Measurements from ENCODE around the gene SWSAP1. TPM values are rescaled to one million over a fixed set of nuclear protein-coding genes. Genes with fewer than 3 reads are reported as not detected.
A peak's percentile ranks its signal among the peaks of the same experiment; 100 is the strongest.

Gene SWSAP1
- total RNA-seq, 1 donor = 0.72 TPM

DNA sequence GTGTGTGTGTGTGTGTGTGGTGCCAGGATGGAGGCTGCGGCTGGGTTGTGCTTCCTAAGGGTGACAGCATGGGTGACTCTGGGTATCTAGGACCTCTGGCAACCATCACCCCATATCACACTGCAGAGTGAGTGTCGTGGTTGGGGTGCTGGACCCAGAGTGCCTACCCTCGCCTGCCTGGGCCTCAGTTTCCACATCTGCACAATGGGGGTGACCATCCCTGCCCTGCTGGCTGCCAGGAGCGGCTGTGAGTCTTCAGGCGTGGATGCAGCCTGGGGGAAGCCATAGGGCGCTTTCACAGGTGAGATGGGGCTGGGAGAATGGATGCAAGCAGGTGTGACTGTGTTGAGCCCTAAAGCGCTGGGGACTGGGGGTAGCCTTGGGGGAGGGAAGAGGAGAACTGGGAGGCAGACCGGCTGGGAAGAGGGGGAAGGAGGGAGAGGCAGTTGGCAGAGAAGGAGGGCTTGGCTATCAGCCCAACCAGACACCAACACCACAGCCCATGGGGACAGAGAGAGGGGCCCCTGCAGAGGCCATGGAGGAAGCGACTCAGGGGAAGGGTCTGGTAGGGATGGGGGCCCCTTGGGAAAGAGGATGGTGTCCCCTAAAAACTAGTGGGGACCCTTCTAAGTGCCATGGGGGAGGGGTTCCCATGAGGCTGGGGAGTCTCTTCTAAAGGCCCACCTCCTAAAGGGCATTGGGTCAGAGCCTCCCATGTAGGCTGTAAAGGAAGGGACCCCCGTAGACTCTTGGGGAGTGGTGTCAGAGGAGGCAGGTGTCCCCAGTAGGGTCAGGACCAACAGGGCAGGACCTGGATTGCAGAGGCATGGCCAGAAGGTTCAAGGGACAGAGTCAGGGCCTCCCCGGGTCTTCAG is 17.6 kb upstream of the SWSAP1 start:
- H3K79me2 ChIP-seq (ENCODE audit: insufficient read depth, low read length) = peaks cover 11% of the 10 kb centered on the region
- TF ChIP-seq, protein P1, sequence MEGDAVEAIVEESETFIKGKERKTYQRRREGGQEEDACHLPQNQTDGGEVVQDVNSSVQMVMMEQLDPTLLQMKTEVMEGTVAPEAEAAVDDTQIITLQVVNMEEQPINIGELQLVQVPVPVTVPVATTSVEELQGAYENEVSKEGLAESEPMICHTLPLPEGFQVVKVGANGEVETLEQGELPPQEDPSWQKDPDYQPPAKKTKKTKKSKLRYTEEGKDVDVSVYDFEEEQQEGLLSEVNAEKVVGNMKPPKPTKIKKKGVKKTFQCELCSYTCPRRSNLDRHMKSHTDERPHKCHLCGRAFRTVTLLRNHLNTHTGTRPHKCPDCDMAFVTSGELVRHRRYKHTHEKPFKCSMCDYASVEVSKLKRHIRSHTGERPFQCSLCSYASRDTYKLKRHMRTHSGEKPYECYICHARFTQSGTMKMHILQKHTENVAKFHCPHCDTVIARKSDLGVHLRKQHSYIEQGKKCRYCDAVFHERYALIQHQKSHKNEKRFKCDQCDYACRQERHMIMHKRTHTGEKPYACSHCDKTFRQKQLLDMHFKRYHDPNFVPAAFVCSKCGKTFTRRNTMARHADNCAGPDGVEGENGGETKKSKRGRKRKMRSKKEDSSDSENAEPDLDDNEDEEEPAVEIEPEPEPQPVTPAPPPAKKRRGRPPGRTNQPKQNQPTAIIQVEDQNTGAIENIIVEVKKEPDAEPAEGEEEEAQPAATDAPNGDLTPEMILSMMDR (IDR thresholded peaks at IDR 0.05; ENCODE audit: extremely low read depth, low read depth, low read length) = no peak
- H3K4me3 ChIP-seq (ENCODE audit: insufficient read depth, low read length) = peak overlapping the region; percentile 74
- H2AFZ ChIP-seq (ENCODE audit: low read length) = no peak overlapping the region
- H3K9me3 ChIP-seq (ENCODE audit: low read depth, low read length) = no peaks in the 10 kb centered on the region
- H4K20me1 ChIP-seq (ENCODE audit: insufficient read depth, low read length) = peaks cover 27% of the 10 kb centered on the region
- H3K36me3 ChIP-seq (ENCODE audit: insufficient read depth, low read length) = peaks cover 27% of the 10 kb centered on the region
- peaks cover 10% of the 10 kb centered on the region for H3K4me1 ChIP-seq (ENCODE audit: insufficient read depth, low read length)
- H3K27ac ChIP-seq (ENCODE audit: low read depth, low read length) = no peak overlapping the region
- peak; percentile 92 for DNase-seq (ENCODE audit: insufficient read length, low spot score, missing footprints)
- no peaks in the 10 kb centered on the region for H3K27me3 ChIP-seq (ENCODE audit: insufficient read depth, low read length)
- peak overlapping the region; percentile 92 for H3K4me2 ChIP-seq (ENCODE audit: insufficient read depth, low read length)

DNA sequence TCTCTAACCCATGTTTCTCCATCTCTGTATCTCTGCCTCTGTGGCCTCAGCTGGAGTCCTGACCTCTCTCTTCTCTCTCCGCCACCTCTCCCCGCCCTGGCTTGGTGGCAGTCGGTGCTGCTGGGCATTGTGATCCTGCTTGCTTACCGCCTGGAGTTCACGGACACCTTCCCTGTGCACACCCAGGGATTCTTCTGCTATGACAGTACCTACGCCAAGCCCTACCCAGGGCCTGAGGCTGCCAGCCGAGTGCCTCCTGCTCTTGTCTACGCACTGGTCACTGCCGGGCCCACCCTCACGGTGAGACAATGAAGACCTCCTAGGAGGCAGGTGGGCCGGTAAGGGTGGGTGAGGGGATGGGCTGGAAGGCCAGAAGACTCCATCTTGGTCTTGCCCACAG is 15.0 kb upstream of the SWSAP1 start:
- no peaks in the 10 kb centered on the region for H3K9me3 ChIP-seq (ENCODE audit: low read depth, low read length)
- no peak overlapping the region for H3K4me2 ChIP-seq (ENCODE audit: insufficient read depth, low read length)
- H3K27me3 ChIP-seq (ENCODE audit: insufficient read depth, low read length) = no peaks in the 10 kb centered on the region
- no peak overlapping the region for H3K4me3 ChIP-seq (ENCODE audit: insufficient read depth, low read length)
- H3K79me2 ChIP-seq (ENCODE audit: insufficient read depth, low read length) = peaks cover 11% of the 10 kb centered on the region
- H3K36me3 ChIP-seq (ENCODE audit: insufficient read depth, low read length) = peaks cover 35% of the 10 kb centered on the region
- TF ChIP-seq, protein P1 (IDR thresholded peaks at IDR 0.05; ENCODE audit: extremely low read depth, low read depth, low read length) = no peak
- peaks cover 27% of the 10 kb centered on the region for H4K20me1 ChIP-seq (ENCODE audit: insufficient read depth, low read length)
- DNase-seq (ENCODE audit: insufficient read length, low spot score, missing footprints) = peak; percentile 58
- peaks cover 10% of the 10 kb centered on the region for H3K4me1 ChIP-seq (ENCODE audit: insufficient read depth, low read length)
- no peak overlapping the region for H2AFZ ChIP-seq (ENCODE audit: low read length)
- H3K27ac ChIP-seq (ENCODE audit: low read depth, low read length) = no peak overlapping the region

DNA sequence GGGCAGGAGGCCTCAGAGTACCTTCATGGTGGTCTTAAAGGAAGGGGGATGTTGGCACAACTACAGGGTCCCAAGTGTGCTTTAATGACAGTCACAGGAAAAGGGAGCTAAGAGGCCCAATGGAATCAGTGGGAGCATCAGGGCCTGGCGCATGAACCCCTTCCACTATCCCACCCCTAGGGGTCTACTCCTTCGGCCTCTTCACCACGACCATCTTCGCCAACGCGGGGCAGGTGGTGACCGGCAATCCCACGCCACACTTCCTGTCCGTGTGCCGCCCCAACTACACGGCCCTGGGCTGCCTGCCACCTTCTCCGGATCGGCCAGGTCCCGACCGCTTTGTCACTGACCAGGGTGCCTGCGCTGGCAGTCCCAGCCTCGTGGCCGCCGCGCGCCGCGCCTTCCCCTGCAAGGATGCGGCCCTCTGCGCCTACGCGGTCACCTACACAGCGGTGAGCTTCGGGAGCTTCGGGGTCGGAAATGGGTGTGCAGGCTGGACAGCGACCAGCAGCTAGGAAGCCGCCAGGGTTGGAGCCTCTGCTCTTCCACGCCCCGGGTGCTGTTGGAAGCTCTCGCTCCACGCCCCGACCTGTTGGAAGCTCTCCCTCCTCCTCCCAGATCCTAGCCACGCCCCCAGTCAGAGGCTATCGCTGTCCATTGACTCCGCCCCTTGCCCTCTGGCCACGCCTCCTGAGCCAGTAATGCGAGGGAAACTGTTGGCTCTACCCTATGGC is 13.3 kb upstream of the SWSAP1 start:
- H3K4me2 ChIP-seq (ENCODE audit: insufficient read depth, low read length) = no peak overlapping the region
- peaks cover 4% of the 10 kb centered on the region for H3K79me2 ChIP-seq (ENCODE audit: insufficient read depth, low read length)
- H3K4me1 ChIP-seq (ENCODE audit: insufficient read depth, low read length) = peaks cover 4% of the 10 kb centered on the region
- H4K20me1 ChIP-seq (ENCODE audit: insufficient read depth, low read length) = peaks cover 26% of the 10 kb centered on the region
- no peaks in the 10 kb centered on the region for H3K9me3 ChIP-seq (ENCODE audit: low read depth, low read length)
- no peaks in the 10 kb centered on the region for H3K27me3 ChIP-seq (ENCODE audit: insufficient read depth, low read length)
- DNase-seq (ENCODE audit: insufficient read length, low spot score, missing footprints) = peak; percentile 57
- TF ChIP-seq, protein P1 (IDR thresholded peaks at IDR 0.05; ENCODE audit: extremely low read depth, low read depth, low read length) = no peak
- no peak overlapping the region for H3K27ac ChIP-seq (ENCODE audit: low read depth, low read length)
- H3K4me3 ChIP-seq (ENCODE audit: insufficient read depth, low read length) = no peak overlapping the region
- H2AFZ ChIP-seq (ENCODE audit: low read length) = no peak overlapping the region
- H3K36me3 ChIP-seq (ENCODE audit: insufficient read depth, low read length) = peaks cover 44% of the 10 kb centered on the region

Data from osteoblast (primary cell).